Dedifferentiated amniotic fluid mesenchymal stem cell (primary cell): ENCODE results near the gene HDAC2.
"Not testable (repeated sequence)": the region's sequence is repeated elsewhere in the genome, so short reads cannot be mapped to it uniquely, and the experiment has no call there.

ENCODE experiments used
- DNase-seq: peaks from one replicate; pipeline ENCODE4 v3.0.0-alpha.2; 2016; ENCODE audit errors: extremely low spot score

Gene HDAC2

DNA sequence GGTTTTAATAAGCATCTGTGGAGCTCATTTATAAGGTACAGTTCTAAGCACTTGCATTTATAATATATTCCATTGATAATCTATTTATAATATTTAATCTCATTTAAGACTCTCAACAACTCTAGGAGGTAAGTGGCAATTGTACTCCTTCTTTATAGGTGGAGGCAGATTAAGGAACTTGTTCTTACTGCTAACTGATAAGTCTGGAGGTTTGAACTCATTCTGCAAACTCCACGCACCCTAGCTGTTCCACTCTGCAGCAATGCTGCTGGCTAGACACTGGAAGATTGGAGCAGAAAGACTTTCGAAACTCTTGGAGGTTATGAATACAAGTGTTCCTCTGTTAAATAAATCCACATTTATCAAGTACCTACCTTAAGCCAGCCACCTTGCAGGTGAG, 793 bp upstream of the HDAC2 start:
- DNase-seq = no peak

DNA sequence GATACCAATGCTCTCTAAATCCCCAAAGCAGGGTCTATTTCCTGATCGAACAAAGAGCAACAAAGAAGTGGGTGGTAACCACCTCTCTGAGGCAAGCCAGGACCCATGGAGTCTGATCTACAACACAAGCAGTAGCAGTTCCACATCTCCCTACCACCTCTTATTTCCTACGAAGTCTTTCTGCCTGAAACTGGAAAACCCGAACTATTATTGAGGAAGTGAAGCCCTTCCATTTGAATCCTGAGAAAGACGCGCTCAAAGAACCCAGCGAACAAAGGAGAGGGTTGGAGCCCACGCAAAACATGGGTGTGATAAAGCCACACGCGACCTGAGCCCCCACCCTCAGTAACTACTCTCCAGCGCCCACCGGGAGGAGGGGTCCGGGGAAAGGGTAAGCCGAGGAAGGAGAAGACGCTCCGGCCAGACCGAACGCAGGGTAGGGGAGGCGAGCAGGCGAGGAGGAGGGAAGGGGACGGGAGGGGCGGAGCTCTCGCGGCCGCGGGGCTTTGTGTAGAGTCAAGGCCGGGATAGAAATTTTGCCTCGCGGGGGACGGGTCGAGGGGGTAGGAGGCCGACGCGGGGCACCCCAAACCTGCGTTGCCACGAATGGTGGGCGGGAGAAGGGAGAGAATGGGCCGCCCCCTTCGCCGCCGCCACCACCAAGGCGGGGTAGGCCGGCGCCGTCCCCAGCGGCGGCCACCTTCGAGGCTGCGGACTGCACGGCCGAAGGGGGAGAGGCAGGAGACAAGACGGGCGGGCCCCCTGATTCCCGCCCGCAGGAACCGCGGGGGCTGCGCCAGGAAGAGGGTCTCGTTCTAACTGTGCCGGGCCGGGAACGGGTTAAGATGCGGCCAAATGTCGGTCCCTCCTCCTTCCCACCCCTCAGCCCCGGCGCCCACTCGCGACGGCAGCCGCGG, 802 bp downstream of the HDAC2 start:
- no peak for DNase-seq

DNA sequence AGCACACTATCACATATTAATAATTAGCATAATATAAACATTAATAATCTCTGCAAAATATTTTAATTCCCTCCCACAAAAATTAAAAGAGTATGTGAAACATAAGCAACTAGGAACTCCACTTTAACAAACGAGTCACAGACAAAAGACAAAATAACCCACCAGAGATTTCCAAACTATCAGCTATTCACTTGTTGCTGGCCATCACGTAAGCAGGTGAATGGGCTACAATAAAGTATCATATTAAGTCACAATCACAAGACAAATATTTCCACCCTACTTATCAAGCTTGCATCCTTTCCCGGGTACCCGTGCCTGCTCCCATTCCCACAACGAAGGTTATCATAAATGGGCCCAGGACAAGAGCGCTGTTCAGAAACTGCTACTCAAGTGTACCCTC, 2.5 kb downstream of the HDAC2 start:
- DNase-seq = no peak

DNA sequence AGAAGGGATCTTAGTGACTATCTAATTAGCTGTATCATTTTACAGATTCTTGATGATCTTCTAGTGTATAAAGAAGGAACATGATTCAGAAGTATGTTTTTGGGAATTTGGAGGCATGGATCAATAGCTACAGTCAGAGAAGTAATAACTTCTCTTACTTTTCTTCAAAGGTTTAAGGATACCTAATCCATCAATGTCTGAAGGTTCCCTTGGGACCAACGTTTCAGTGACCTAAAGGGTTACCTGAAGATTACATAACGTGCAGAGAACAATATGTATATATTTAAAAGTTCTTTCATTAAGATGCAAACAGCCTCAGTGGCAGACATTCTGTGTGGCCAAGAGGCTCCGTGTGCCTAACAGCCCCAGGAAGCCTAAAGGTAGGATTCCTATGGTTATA, 3.2 kb downstream of the HDAC2 start:
- no peak for DNase-seq

- DNase-seq = no peak
Measured at GRCh38 chr6:113960795-113961194, 10.2 kb downstream of the HDAC2 start.

DNA sequence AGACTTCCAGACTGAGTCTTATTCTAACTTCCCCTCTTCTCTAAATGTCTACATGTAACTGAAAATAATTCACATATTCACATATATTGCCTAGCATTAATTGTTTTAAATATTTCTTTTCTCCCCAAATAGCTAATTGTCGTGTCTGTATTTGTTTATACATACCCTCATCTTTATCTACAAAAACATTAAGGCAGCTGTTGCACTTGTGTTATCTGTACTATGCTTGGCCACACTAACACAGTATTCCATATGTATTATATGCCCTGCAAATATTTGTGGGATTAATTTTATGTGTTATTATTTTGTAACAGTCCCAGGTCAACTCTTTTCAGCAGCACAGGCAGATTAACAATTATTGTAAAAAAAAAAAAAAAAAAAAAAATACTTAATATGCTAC, 11.7 kb downstream of the HDAC2 start:
- no peak for DNase-seq

GRCh38 chr6:113954653-113955052, 16.3 kb downstream of the HDAC2 start:
- DNase-seq = no peak

DNA sequence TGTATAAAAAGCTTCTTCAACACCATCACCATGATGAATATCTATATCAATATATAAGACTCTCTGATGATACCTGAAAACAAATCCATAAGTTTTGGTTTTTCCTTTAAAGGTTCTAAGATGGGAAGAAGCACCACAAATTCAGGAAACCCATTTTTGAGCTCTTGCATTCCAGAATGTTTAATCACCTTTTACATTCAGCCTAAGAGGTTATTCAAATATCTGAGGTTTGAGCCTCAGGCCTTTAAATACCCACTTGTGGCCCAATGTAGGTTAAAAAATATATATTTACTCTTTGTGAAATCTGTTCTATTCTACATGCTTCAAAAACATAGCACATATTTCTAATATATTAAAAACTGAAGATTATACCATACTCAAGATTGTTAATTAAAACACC, 17.6 kb downstream of the HDAC2 start:
- peak; percentile 20 for DNase-seq

GRCh38 chr6:113949499-113949898, 21.4 kb downstream of the HDAC2 start:
- no peak for DNase-seq

- no peak for DNase-seq
Measured at GRCh38 chr6:113944701-113945100, 26.2 kb downstream of the HDAC2 start.

DNA sequence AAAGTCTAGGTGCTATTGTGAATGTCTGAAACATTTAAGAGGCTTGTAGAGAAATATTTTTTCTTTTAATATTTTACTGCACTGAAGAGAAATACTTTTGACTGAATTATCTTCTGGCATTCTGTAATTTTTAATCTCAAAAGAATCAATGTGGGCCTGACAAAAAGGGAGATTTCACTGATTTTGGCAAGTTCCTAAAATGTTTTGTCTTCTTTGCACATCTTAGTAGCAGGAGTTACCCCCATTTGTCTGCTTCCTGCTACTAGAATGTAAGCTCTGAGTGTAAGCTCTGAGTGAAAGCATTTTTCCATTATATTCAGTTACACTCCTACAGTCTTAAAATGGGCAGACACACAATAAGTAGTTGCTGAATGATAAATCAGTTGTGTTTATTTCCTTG, 31.1 kb downstream of the HDAC2 start:
- no peak for DNase-seq

DNA sequence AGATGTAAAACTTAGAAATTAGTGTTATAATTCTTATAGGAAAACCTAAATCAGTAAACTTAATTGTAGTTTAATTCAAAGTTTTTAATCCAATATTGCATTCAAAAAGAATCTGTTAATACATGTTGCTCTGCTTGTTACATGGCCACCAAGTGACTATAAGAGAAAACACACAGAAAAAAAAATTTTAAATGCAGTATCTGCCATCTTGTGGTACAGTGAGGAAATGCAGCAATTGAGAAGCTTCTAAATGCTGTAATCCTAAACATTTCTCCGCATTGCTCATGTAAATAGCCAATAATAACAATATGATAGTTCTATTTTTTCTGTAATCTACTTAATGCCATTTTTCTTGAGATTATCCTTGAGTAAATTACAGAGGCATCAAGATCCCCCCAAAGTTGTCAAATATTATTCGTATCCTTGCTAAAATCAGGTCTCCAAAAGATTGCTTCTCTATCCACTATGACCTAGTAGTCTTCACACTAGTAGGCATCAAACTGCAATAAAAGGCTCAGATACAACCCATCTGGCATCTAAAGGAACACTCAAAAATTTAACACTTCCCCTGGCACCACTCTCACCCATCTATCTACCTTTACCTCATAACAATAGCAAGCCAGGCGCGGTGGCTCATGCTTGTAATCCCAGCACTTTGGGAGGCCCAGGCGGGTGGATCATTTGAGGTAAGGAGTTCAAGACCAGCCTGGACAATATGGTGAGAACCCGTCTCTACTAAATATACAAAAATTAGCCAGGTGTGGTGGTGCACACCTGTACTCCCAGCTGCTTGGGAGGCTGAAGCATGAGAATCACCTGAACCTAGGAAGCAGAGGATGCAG, 34.6 kb downstream of the HDAC2 start:
- DNase-seq = peak; percentile 80

DNA sequence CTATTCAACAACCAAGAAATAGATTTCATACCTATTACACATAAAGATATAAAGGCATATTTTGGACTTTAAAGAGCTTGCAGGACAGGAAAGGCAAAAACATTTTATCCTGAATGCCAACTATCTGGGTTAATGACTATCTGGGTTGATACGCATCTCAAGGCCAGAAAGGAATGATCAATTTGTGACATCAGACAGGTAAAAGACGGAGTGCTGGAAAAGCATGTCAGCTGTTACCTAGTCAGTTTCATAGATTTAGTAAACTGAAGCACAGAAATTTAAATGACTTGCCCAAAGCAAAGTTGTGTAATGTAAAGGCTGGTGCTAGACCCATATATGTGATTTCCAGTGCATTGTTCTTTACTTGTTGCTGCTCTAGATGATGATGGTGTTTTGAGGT, 36.8 kb downstream of the HDAC2 start:
- no peak for DNase-seq

DNA sequence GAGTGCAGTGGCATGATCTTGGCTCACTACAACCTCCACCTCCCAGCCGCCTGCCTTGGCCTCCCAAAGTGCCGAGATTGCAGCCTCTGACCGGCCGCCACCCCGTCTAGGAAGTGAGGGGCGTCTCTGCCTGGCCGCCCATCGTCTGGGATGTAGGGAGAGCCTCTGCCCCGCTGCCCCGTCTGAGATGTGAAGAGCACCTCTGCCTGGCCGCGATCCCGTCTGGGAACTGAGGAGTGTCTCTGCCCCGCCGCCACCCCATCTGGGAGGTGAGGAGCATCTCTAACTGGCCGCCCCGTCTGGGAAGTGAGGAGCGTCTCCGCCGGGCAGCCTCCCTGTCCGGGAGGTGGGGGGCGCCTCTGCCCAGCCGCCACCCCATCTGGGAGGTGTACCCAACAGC, 39.0 kb downstream of the HDAC2 start:
- not testable (repeated sequence) for DNase-seq

GRCh38 chr6:113930183-113930582, 40.8 kb downstream of the HDAC2 start:
- no peak for DNase-seq

GRCh38 chr6:113927001-113927400, 43.9 kb downstream of the HDAC2 start:
- no peak for DNase-seq

- no peak for DNase-seq
Measured at GRCh38 chr6:113925378-113925777, 45.6 kb downstream of the HDAC2 start.

- DNase-seq = no peak
Measured at GRCh38 chr6:113924312-113924723, 46.6 kb downstream of the HDAC2 start.

DNA sequence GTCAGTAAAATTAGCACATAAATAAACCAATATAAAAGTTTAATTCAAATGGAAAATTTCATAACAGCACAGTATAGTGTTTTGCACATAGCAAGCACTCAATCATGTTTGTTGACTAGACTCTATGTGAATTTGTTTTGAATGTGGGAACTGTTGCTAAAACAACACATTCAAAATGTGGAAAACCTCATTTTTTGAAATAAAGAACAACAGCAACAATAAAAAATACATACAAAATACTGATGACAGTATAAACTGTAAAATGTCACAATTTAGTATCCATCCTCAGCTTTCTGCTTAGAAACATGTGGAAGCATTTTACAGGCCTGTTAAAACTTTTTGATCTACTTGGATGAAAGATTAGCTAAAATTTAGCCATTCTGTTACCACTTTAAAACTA, 47.4 kb downstream of the HDAC2 start:
- DNase-seq = no peak

DNA sequence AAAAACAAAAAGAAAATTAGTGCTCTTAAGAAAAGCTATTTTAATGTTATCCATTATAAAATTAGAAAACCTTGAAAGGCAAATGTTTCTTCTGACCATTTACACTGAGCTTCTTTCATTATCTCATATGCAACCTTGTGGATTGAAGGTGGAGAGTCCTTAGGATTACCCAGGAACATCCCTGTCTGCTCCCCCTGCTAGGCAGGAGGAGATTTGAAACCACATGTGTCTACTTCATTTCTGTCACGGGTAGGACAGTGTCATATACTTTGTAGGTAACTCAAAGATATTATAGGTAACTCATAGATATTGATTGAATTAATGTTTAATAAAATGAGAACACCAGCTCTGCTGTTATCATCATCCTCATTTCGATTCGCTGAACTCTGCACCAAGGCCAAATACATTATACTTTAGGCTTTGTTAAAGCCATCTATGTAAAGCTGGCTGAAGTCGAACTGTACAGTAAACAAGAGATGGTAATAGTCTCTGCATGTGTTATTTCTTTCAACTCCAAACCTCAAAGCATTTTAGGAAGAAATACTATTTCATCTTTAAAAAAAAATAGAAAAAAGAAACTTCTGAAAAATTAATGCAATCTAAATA, 49.5 kb downstream of the HDAC2 start:
- no peak for DNase-seq

DNA sequence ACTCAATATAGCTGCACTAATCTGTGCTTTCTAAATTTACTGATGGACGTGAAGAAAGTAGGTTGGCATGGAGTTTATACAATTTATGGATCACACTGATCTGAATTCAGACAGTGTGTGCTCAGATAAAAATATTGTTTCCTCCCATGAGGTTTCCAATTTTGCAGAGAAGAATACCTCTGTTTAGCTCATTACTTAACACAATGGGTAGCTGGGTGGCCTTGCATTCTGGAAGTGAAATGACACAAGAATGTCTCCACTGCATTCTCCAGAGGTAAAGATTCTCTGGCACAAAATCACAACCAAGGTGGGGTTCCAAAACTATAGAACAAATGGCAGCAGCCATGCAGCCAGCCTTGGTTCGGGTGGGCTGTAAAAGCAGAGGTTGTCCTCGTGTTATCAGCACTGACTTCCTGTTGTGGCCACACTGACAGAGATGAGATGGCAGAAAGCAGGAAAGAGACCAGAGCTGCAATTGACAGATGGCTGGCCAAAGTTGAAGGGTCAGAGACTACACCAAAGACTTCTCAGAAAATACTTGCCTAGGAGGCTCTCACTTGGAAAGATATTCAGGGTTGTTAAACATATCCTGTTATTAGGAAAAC, 50.2 kb downstream of the HDAC2 start:
- DNase-seq = no peak

- DNase-seq = not testable (repeated sequence)
Measured at GRCh38 chr6:113910285-113910684, 60.7 kb downstream of the HDAC2 start.
